Fibroblast of mammary gland (primary cell): Measurements from ENCODE around the gene SPTAN1.

Experiments
- DNase-seq: peaks from one replicate; pipeline ENCODE4 v3.0.0-alpha.2; 2010; ENCODE audit warnings: low read depth
- H3K4me3 ChIP-seq: 2 replicates; pipeline ENCODE4 v1.5.1; 2011; ENCODE audit warnings: low read depth, mild to moderate bottlenecking, low read length, moderate library complexity; ENCODE audit not compliant: control insufficient read depth
- CTCF ChIP-seq: conservative IDR thresholded peaks from 2 replicates; pipeline ENCODE4 v1.5.1; 2011; ENCODE audit warnings: low read depth, low read length, inconsistent platforms; ENCODE audit not compliant: control insufficient read depth, insufficient read depth

The SPTAN1 gene

DNA sequence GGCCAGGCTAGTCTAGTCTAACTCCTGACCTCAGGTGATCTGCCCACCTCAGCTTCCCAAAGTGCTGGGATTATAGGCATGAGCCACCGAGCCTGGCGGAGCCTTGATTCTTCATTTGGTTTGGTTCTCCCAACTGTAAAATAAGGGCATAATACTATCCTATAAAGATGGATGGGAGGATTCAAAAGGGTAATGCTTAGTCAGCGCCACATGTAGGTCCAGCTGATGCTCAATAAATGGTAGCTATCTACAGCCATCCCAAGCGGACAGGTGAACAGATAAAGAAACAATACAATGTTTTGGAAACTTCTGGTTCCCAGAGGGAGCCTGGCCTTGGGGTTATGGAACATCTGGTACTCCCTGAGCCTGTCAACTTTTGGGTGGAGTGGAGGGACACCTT is 123.0 kb downstream of the SPTAN1 start:
- H3K4me3 ChIP-seq: no peak overlapping the region
- TF ChIP-seq CTCF: no peak
- no peak for DNase-seq

DNA sequence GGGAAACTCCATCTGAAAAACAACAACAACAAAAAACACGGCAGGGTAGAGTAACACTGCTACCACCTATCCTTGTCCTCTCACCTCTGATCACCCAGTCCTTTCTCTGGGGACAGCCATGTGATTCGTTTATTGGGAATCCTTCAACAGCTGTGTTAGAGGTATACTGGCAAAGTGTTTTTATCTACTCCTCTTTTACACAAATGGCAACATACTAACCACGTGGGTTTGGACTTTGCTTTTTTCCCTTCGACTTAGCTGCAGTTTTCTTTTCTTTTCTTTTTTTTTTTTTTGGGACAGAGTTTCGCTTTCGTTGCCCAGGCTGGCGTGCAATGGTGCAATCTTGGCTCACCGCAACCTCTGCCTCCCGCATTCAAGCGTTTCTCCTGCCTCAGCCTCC is 125.4 kb downstream of the SPTAN1 start:
- no peak for DNase-seq
- TF ChIP-seq CTCF: no peak
- no peak overlapping the region for H3K4me3 ChIP-seq
